Stimulated activated naive CD8-positive, alpha-beta T cell treated with anti-CD3 and anti-CD28 coated beads, Interleukin-15, Interleukin-2, amounts not matched to agents 100 U/mL and 50 U/mL, for 24 hours (primary cell): Measurements from ENCODE around the gene CDKAL1.

Experiments
- ATAC-seq: fragments of 150-1000 bp; cut with Tn5 transposase; one replicate; pipeline ENCODE4 v1.10.0; 2021
- DNase-seq: peaks from one replicate; pipeline ENCODE4 v3.0.0; 2021

CDKAL1 gene

DNA sequence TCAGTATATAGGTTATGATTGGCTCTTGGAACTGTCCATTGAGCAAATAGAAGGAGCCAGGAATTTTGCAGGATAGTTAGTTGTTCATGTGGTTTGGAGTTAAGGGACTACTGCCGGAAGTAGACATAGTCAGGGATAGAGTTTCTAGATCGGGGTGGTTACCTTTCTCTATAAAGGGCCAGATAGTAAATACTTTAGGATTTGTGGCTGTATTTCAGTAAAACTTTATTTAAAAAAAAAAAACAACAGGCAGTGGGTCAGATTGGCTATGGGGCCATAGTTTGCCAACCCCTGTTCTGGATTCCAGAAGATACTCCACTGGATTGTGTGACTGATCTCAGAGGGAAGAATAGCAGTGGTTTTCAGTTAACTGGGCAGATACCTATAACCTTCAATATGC is 570.0 kb downstream of the CDKAL1 start:
- ATAC-seq (no peak), DNase-seq (no peak)

DNA sequence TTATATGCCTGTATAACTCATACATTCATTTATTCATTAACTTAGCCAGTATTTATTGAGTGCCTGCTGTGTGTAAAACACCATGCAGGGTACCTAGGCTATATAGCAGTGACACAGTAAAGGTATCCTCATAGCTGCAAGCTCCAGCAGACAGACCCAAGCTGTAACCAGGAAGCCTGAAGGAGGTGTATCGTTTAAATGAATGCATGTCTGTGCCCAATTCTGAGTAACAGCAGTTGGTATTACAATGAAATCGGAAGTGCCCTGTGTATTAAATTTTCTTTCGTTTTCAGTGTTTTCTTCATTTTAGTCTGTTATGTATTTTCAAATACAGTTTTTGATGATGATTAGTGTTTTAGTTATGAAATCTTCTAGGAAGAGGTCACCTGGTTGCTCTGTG is 573.5 kb downstream of the CDKAL1 start:
- ATAC-seq (no peak), DNase-seq (no peak)

DNA sequence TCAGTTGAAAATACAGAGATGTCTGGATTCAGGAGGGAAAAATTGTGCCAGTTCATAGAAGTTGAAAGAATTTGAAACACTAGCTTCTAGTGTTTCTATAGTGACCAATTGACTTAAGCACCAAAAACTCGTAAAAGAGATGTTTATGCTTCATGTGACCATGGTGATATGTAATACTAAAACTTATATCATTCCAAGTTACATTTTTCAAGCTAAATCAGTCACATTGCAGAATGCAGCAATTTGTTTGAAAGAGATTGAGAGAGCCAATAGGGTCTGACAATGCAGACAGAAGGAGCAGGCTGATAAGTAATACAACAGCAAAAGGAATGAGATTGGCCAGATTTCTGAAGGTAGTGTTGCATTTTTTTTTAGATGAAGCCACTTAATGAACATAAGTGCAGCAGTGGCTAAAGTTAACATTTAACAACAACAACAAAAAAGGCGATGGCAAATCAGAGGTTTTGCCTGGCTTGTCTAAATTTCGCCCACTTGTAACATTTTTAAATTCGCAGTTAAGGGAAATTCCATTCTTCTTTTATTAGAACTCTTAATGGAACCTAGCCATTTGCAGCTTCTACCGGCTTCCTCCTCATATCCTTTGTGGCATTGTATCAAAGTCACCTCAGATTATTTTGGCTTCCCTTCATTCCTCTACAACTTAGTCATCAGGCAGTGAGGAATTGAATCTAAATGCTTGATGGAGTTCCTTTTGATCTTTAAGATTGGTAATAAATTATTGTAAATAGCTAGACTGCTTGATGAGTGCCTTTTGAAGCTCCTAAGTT is 575.3 kb downstream of the CDKAL1 start:
- no peak for DNase-seq
- ATAC-seq: no peak

DNA sequence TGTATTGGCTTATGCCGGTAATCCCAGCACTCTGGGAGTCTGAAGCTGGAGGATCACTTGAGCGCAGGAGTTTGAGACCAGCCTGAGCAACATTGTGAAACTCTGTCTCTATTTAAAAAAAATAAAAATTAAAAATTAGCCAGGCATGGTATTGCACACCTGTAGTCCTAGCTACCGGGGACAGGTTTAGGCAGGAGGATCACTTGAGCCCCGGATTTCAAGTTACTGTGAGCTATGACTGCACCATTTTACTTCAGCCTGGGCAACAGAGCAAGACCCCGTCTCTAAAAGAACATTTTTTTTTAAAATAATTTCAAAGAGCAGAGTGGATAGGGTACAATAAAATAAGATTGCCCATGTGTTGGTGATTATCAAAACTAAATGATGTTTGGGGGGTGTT is 576.4 kb downstream of the CDKAL1 start:
- ATAC-seq (no peak), DNase-seq (no peak)

DNA sequence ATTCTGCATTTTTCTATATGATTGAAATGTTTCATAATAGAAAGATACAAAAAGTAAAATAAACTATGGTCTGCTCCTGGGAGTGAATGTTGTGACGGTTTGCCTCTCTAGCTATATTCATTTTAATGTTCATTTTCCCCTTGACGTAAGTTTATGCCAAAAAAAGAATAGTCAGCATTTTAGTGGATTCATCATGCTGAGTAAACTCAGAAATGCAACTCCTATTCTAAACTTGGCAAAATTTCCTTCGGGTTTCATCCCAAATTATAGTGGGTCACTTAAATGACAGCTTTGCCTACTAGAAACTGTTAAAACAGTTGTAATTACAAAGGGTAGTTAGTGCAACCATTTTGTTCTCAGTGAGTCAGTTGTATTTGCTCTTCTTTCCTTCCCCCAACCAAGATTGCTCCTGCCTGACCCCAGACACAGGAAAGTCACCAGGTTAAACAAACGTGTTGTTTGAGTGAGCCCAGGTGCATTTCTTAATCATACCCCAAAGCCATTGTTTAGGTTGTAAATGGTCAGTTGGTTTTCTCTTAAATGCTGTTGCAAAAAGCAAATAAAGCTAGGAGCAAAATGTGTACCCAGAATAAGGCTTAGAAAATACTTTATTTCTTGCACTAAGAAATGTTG is 577.0 kb downstream of the CDKAL1 start:
- DNase-seq (no peak), ATAC-seq (no peak)

DNA sequence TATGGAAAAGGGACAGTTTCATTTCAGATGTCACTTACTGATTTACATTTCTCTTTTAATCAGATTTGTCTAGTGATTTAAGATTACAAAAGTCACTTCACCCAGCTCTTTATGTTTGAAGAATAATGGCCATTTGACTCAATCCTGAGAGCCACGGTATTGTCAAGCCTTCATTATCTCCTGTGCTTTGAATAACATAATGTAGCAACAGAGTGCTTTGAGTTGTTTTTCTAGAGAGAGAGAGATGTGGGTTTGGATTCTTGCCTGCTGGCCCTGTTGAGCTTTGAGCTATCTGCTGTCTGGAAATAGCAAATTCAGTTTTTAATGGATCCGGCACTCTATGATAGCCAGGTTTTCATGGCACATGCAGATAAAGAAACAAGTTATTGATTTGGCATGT is 580.9 kb downstream of the CDKAL1 start:
- ATAC-seq (no peak), DNase-seq (no peak)

DNA sequence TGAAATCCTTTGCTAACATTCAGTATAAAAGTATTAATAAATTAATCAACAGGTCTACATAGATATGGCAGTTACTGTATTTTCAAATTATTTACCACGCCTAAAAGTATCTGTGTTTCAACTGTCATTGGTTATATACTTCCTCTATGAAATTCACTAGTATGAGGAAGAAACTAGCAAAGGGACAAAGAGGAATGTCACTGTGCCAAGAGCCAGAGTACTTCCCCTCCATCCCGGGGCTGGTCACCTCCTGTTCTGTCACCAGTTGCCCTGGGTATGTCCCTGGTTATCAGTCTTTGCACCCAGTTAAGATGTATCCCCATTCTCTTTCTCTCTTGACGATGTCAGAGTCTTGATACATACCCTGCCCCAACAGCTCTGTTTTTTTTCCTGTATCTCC is 582.5 kb downstream of the CDKAL1 start:
- ATAC-seq (no peak), DNase-seq (no peak)

DNA sequence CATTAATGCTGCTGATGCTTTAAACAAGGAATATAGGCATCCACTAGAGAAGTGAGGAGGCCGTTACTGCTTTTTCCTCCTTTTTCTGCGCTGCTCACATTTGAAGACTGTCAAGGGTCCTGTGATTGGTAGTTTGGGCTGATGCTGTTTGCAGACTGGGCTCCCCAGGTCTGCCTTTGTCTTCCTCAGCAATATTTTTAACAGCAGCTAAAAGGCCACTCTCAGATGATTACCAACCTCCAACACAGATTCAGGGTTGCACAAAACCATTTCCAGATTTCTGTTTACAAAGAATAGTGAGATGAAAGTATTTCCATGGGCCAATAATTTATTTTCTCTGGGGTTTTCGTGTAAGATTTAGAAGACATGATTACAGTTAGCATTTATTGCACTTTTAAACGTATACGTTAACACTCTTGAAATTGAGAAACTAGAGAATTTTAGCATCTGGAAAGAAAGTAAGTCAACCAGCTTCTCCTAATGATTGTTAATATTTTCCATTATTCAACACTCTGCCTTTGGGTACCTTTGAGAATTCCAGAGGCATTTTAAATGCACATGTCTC is 584.0 kb downstream of the CDKAL1 start:
- no peak for ATAC-seq
- no peak for DNase-seq

DNA sequence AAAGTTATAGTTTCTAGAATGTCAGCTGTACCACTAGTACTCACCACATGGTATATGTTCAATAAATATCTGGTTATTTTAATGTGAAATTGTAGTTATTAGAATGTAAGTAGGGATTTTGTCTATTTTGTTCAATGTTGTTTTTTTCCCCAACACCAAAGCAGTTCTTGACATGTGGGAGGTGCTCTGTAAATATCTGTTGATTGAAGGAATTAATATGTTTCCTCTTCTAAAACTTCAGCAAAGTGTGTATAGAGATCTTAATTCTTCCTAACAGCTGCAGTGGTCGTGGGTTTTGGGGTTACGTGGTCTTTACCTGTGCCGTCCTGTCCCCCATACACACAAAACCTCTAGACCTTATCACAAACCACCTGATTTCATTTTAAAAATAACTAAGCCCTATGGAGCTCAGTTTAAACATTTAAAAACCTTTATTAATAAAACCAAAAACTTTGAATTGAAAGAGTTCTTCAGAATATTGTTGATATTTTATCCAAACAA is 587.4 kb downstream of the CDKAL1 start:
- no peak for ATAC-seq
- DNase-seq: no peak

DNA sequence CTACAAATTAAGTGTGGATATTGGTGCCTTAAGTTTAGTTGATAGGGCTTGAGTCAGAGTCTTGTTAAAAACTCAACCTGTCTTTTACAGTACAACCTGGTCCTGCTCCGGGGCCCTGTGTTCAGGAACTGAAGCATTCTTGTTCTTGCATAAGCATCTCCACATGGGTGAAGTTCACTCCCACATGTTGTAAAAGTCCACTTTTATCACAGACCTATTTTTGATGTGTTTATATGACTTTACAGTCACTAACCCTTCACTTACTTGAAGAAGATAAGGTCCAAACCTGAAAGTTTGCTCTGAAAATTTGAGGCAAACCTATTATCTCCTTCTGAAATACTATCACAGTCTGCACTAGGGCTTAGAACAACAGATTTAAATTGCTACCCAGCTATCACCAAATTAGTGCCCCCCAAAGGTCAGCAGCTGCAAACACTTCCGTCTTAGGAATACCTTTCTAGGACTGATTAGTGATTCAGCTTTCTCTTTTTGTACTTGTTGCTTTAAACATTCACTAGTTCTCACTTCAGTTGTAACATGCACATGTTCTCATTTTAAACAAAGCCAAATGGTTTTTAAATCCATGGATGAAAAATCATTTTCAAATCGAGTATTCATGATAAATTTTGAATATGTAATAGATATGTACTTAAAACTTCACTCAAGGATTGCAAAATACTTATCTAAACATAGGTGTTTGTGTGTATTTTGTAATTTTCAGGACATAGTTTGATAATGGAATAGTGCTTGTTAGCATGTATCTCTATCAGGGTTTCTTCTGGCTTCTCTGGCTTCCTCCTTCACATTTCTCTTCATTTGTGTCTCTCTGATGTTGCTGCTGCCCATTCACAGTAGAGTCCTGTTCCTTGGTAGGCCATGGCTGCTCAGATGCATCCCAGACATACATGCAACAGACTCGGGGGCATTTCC is 589.5 kb downstream of the CDKAL1 start:
- ATAC-seq: no peak

DNA sequence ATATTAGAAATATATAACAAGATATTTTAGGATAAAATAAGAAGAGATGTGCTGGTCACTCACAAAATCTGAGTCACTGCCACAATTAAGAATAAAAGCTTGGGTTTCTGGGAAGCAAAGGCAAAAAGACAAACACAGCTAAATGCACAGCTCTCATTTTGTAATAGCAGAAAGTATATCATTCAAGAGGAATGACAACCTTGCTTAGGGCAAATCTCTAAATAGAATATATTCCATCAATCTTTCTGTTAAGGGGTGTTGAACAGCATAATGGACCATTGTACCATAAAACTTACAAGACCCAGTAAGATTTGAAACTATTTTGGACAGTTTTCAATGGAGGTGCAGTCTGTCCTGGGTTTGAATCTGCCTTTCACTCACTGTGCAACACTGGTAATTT is 594.3 kb downstream of the CDKAL1 start:
- no peak for DNase-seq
- no peak for ATAC-seq

More for the DNA sequence above, 589.5 kb downstream of the CDKAL1 start:
- DNase-seq: no peak

DNA sequence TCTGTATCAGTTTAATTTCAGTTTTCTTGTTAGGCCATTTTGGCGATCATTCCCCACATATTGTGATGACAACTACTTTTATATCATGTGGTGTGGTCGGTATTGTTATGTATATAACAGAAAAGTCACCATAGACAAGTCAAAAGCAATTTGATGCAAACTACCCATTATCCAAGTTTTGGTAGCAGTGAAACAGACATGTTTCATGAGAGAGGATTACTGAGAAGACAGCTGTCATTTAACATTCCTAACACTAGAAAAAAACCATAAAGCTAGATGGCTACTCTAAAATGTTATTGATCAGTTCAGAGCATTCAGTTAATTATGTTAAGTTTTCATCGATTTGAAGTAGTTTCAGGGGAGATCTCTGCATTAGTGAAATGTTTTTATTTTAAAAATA is 597.1 kb downstream of the CDKAL1 start:
- ATAC-seq (no peak), DNase-seq (no peak)

DNA sequence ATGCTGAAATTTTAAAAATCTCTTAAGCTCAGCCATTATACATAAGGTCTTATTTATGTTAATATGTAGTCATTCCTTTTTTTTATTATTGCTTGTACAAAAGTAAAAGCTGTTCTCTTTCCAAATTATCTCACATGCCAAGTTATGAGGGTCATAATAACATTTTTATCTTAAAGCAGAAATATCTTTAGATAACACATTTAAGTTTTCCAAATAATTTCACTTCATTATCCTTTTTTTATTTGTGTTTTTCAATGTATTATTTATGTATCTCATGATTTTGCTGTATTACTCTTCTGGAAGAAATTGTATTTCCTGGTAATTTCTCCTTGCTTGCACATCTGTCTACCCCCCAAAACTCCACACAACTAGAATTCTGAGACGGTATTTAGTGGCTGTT is 598.2 kb downstream of the CDKAL1 start:
- ATAC-seq: no peak
- DNase-seq: no peak

DNA sequence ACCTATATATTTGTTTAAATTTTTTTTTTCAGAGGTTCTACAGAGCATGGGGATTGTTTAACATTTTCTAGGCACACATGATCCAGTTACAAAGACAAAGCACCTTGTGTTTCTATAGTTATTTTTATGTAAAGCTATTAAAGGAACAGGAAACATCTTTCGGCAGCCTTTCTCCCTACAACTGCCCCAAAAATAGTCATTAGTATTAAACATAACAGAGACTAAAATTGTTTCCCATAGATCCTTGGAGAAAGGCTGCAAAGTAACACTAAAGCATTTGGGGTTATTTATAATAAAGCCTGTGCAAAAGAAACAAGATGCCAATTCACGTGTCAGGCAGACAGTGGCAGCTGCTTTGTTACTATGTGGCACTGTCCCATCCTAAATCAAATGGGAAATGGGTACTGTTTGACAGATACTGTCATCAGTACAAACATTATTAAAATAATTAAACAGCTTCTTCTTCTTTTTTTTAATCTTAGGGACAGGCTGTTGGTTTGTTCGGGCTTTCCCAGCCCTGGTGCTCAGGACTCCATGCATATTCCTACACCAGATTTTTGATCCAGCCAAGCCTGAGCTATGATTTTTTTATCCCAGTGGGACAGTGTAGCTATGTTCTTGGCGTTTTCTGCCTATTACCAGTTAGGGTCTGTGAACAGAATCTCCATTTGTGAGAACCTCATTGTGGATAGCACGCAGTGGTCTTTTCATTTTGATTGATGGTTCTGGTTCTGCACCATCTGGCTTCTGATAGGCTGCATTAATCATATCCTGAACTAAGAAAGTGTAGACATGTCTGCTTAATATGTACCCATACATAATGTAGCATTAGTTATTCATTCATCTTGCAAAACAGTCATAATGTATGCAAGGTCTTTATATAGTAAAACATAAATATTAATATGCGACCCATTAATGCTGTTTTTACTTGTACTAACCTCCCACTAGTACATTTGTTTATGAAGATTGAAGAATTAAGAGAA is 598.9 kb downstream of the CDKAL1 start:
- ATAC-seq: no peak
- DNase-seq: no peak

DNA sequence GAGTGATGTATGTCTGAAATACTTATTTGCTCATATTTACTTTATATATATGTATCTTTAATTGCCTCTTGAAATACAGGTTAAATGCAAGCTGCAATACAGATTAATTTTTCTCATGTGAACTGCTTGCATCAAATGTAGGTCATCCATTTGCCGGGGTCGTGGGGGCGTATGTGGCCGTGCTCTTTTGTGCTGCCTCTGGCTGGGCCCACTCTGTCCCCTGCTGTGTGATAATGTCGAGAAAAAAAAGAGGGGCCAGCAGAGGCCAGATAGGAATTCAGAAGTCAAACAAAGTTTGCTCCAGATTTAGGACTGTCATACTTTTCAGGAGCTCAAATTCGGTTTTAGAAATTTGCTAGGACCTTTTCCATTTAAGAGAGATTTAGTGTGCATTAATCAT is 599.6 kb downstream of the CDKAL1 start:
- ATAC-seq (no peak), DNase-seq (no peak)

DNA sequence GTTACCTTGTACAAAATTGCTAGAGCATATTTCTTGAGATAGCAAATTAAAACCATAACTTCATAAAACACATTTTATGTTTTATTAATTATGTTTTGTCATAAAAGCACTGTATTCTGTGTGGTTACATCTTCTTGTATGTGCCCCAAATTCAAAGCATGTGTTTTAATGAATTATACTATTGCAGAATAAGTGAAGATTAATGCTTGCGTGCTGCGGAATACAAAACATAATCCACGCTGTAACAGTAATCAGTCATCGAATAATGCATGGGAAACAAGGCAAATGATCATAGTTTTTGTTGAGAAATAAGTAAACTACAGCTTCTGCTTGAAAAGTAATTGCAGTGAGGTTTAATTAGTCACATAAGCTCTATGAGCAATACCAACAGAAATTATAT is 600.1 kb downstream of the CDKAL1 start:
- ATAC-seq (no peak), DNase-seq (no peak)

DNA sequence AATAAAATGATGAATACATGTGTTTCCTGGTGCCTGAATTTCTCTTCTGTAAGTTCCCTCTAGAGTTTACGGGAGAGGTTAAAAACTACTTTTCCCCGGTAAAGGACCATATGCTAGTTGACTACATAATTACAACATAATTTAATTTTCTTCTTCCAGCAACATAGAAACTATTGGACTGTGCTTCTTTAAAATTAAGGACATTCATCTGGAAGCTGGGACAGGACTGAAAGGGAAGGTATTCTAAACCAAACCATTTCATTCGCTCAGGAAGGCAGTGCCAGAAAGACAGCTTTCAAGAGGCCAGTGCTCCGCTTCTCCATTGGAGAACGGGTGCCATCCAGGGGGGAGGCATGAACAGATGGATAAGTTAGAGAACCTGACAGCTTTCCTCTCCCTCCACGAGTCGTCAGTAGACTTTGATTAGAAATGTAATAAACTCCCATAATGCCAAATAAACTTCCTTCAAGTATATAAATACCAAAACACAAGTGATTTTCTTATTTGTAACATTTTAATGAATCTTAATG is 601.3 kb downstream of the CDKAL1 start:
- DNase-seq: no peak
- no peak for ATAC-seq

DNA sequence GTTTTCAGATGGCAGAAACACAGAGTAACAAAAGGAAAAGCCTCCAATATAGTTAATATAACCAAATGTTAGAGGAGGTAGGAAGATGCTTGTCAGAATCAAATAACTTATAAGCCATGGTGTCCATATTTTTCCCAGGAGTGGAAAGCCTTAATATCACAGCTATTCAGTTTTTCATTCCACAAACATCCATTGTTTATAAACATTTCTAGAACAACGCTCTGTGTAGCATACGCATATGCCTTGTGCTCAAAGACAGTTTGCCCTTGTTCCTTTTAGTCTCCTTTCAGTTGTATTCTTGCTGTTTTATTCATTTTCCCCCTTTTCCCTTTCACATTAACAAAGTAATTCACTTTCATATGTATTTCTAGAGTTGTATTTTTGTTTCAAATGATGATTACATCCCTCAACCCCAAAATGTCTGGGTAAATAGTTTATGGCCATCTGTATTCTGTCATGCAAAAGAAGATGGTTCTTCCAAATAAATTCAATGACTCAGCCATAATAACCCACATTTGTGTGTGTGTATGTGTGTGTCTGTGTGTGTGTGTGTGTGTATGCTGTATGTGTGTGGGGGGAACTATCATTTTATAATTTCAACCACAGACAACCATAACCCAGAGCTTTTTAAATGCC is 603.6 kb downstream of the CDKAL1 start:
- no peak for DNase-seq
- no peak for ATAC-seq

DNA sequence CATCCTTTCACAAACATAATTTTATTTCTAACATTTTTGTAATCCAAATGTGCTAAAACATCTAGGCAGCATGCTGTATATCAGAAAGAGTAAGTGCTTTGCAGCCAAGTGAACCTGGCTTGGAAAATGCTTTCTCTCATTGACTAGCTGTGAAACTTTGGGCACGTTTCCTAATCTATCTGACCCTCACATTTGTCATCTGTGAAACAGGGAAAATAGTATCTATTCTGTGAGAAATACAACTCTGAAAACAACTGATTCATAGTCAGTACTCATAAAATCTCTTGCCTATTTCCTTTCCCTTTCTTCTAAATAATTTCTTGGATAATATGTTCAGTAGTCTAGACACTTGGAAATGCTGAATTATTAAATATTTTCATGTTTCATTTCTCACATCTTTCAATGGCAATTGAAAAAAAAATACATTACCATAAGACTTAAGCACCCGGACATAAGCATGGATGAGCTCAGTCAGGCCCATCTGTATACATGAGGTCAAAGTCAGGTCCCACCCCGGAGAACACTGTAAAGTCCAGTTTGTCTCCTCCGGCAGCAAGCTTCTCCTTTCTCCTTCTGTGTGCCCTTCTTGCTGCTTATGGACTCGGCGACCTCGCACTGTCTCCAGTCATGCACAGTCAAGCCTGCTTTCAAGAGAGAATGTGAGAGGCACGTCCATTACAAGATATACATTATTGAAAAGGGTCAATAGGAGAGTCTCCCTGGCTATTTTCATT is 604.2 kb downstream of the CDKAL1 start:
- ATAC-seq: no peak
- DNase-seq: no peak

DNA sequence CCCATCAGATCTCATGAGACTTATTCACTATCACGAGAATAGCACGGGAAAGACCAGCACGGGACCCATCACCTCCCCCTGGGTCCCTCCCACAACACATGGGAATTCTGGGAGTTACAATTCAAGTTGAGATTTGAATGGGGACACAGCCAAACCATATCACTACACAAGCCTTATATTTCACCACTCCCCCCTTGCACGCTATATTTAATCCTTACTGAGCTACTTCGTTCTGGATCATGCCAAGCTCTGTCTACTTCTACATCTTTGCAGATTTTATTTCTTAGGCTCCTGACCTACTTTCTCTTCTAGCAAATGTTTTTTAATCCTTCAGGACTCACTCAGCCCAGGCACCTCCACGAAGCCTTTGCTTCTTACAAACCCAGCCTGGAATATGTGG is 606.7 kb downstream of the CDKAL1 start:
- no peak for ATAC-seq
- DNase-seq: no peak
